ENCODE measurements around the gene TANGO6.

The TANGO6 gene

DNA sequence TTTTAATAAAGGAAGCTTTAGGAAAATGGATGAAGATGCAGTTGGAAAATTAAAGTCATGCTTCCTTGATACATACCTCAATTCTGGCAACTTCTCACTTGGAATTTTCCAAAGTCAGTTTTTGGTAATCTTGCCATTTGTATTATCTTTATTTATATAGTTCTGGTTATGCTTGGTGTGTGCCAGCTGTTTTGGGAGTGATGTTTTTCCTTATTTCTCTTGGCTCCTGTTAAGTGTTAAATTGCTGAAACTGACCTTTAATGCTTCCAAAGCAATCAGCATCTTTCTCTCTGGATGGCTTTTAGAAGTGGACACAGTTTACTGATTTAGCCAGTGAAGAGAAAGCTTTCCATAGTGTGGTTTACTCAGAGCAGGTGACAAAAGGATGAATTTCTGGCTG is 192.0 kb downstream of the TANGO6 start:
- peaks cover 15% of the 10 kb centered on the region for H3K36me3 ChIP-seq (ENCODE audit: insufficient read depth, low read length)
- no peaks in the 10 kb centered on the region for H3K4me1 ChIP-seq (ENCODE audit: insufficient read depth, low read length)
- H4K20me1 ChIP-seq (ENCODE audit: insufficient read depth, low read length) = no peaks in the 10 kb centered on the region
- no peak overlapping the region for H2AFZ ChIP-seq (ENCODE audit: low read depth, low read length)
- H3K79me2 ChIP-seq (ENCODE audit: insufficient read depth, low read length) = no peaks in the 10 kb centered on the region
- DNase-seq = no peak
- H3K9me3 ChIP-seq (ENCODE audit: insufficient read depth, low read length, severe bottlenecking) = no peaks in the 10 kb centered on the region
- H3K4me2 ChIP-seq (ENCODE audit: insufficient read depth, low read length) = no peak overlapping the region
- no peak overlapping the region for H3K27ac ChIP-seq (ENCODE audit: low read length)
- no peak overlapping the region for H3K4me3 ChIP-seq (ENCODE audit: low read depth in 1 of 2, low read length in 2 of 2)
- H3K9ac ChIP-seq (ENCODE audit: low read depth, low read length) = no peak overlapping the region
- no peak for TF ChIP-seq EZH2 (IDR thresholded peaks at IDR 0.05; ENCODE audit: borderline replicate concordance, low read depth, low read length, severe bottlenecking)
- TF ChIP-seq, protein P1, sequence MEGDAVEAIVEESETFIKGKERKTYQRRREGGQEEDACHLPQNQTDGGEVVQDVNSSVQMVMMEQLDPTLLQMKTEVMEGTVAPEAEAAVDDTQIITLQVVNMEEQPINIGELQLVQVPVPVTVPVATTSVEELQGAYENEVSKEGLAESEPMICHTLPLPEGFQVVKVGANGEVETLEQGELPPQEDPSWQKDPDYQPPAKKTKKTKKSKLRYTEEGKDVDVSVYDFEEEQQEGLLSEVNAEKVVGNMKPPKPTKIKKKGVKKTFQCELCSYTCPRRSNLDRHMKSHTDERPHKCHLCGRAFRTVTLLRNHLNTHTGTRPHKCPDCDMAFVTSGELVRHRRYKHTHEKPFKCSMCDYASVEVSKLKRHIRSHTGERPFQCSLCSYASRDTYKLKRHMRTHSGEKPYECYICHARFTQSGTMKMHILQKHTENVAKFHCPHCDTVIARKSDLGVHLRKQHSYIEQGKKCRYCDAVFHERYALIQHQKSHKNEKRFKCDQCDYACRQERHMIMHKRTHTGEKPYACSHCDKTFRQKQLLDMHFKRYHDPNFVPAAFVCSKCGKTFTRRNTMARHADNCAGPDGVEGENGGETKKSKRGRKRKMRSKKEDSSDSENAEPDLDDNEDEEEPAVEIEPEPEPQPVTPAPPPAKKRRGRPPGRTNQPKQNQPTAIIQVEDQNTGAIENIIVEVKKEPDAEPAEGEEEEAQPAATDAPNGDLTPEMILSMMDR (IDR thresholded peaks at IDR 0.05; ENCODE audit: borderline replicate concordance, extremely low read depth, low read length, poor library complexity, severe bottlenecking) = no peak
- no peak for ATAC-seq (ENCODE audit: insufficient read depth, low read depth)
- no peaks in the 10 kb centered on the region for H3K27me3 ChIP-seq (ENCODE audit: insufficient read depth, low read length, poor library complexity)

DNA sequence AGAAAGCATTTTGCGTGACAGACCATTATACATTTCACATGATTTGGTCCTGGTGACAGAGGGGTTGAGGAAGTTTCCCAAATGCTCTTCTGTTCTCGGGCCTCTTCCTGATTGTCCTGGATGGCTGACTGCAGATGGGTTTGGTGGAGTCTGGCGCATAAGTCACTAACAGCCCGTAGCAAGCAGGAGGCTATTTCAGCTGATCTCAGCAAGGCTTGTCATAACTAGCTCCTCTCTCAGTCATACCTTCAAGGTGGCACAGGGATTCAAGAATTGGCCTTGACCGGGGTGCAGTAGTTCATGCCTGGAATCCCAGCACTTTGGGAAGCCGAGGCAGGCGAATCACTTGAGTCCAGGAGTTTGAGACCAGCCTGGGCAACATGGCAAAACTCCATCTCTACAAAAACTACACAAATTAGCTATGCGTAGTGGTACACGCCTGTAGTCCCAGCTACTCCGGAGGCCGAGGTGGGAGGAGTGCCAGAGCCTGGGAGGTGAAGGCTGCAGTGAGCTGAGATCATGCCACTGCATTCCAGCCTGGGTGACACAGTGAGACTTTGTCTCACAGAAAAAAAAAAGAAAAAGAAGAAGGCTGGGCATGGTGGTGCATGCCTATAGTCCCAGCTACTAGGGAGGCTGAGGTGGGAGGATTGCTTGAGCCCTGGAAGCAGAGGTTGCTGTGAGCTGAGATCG is 193.2 kb downstream of the TANGO6 start:
- Histone ChIP-seq H3K4me3 (ENCODE audit: low read depth in 1 of 2, low read length in 2 of 2) (no peak overlapping the region), H3K9ac (ENCODE audit: low read depth, low read length) (no peak overlapping the region), H3K9me3 (ENCODE audit: insufficient read depth, low read length, severe bottlenecking) (peaks cover 3% of the 10 kb centered on the region), H3K27ac (ENCODE audit: low read length) (no peak overlapping the region), H3K4me2 (ENCODE audit: insufficient read depth, low read length) (no peak overlapping the region), H3K79me2 (ENCODE audit: insufficient read depth, low read length) (no peaks in the 10 kb centered on the region), H2AFZ (ENCODE audit: low read depth, low read length) (no peak overlapping the region), H3K36me3 (ENCODE audit: insufficient read depth, low read length) (peaks cover 22% of the 10 kb centered on the region), H3K4me1 (ENCODE audit: insufficient read depth, low read length) (no peaks in the 10 kb centered on the region), H3K27me3 (ENCODE audit: insufficient read depth, low read length, poor library complexity) (no peaks in the 10 kb centered on the region), H4K20me1 (ENCODE audit: insufficient read depth, low read length) (no peaks in the 10 kb centered on the region)
- ATAC-seq (ENCODE audit: insufficient read depth, low read depth) (no peak), DNase-seq (no peak)
- TF ChIP-seq EZH2 (IDR thresholded peaks at IDR 0.05; ENCODE audit: borderline replicate concordance, low read depth, low read length, severe bottlenecking) = no peak
- TF ChIP-seq, protein P1 (IDR thresholded peaks at IDR 0.05; ENCODE audit: borderline replicate concordance, extremely low read depth, low read length, poor library complexity, severe bottlenecking) = no peak

DNA sequence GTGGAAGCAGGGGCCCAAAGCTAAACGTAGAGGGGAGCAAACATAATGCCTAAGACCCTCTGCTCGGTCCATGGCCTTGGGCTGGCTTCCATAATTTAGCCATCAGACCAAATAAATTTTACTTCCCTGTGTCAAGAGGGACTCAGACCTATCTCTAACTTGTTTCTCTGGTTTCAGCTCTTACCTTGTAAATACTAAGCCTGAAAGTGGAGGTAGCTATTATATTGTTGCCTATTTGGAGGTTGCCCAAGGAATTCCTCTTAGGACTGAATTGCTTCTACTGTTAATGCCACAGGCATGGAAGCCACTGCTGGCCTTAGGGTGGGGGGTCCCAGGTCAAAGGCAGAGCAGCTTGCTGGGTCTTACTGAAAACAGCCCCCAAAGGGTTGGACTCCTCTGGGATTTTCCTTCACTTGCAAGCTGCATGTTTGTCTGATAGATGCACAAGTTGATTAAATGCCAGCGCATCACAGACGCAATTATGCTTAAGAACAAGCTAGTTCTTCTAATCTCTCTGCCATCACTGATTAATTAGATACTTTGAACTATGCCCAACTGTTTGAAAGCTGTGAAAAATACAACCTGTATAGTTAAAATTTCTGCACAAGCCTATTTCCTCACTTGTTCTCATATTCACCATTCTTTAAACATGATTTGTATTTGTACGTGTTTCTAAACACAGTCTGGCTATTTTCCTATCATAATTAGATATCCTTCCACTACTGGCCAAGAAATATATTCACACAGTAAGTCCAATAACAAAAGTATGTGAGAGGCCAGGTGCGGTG is 194.2 kb downstream of the TANGO6 start:
- H2AFZ ChIP-seq (ENCODE audit: low read depth, low read length) = no peak overlapping the region
- no peak overlapping the region for H3K27ac ChIP-seq (ENCODE audit: low read length)
- no peaks in the 10 kb centered on the region for H3K4me1 ChIP-seq (ENCODE audit: insufficient read depth, low read length)
- H3K4me3 ChIP-seq (ENCODE audit: low read depth in 1 of 2, low read length in 2 of 2) = no peak overlapping the region
- no peak overlapping the region for H3K9ac ChIP-seq (ENCODE audit: low read depth, low read length)
- ATAC-seq (ENCODE audit: insufficient read depth, low read depth) (no peak), DNase-seq (no peak)
- peaks cover 8% of the 10 kb centered on the region for H3K9me3 ChIP-seq (ENCODE audit: insufficient read depth, low read length, severe bottlenecking)
- no peak for TF ChIP-seq EZH2 (IDR thresholded peaks at IDR 0.05; ENCODE audit: borderline replicate concordance, low read depth, low read length, severe bottlenecking)
- no peak overlapping the region for H3K4me2 ChIP-seq (ENCODE audit: insufficient read depth, low read length)
- no peaks in the 10 kb centered on the region for H4K20me1 ChIP-seq (ENCODE audit: insufficient read depth, low read length)
- H3K36me3 ChIP-seq (ENCODE audit: insufficient read depth, low read length) = peaks cover 25% of the 10 kb centered on the region
- no peaks in the 10 kb centered on the region for H3K79me2 ChIP-seq (ENCODE audit: insufficient read depth, low read length)
- H3K27me3 ChIP-seq (ENCODE audit: insufficient read depth, low read length, poor library complexity) = no peaks in the 10 kb centered on the region

DNA sequence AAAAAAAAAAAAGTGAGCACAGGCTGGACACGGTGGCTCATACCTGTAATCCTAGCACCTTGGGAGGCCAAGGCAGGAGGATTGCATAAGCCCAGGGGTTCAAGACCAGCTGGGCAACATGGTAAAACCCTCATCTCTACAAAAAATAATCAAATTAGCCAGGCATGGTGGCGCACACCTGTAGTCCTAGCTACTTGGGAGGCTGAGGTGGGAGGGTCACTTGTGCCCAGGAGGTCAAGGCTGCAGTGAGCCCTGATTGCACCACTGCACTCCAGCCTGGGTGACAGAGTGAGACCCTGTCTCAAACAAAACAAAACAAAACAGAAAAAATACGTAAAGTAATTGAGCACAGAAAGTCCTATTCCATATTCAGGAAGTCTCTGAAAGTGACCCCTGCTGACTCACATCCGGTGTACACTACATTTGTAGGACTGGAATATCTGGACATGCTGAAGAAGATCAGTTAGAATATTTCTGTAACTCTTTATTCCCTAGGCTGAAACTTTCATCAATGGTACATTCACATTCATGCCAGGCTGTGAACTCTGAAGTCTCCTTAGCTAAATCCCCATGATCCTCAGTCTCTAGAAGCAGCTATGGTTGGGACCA is 196.1 kb downstream of the TANGO6 start:
- Histone ChIP-seq H4K20me1 (ENCODE audit: insufficient read depth, low read length) (no peaks in the 10 kb centered on the region), H3K9me3 (ENCODE audit: insufficient read depth, low read length, severe bottlenecking) (peaks cover 8% of the 10 kb centered on the region), H3K27me3 (ENCODE audit: insufficient read depth, low read length, poor library complexity) (no peaks in the 10 kb centered on the region), H3K36me3 (ENCODE audit: insufficient read depth, low read length) (peaks cover 23% of the 10 kb centered on the region), H3K27ac (ENCODE audit: low read length) (no peak overlapping the region), H3K4me3 (ENCODE audit: low read depth in 1 of 2, low read length in 2 of 2) (no peak overlapping the region), H3K4me2 (ENCODE audit: insufficient read depth, low read length) (no peak overlapping the region), H3K4me1 (ENCODE audit: insufficient read depth, low read length) (no peaks in the 10 kb centered on the region), H3K79me2 (ENCODE audit: insufficient read depth, low read length) (no peaks in the 10 kb centered on the region), H3K9ac (ENCODE audit: low read depth, low read length) (no peak overlapping the region), H2AFZ (ENCODE audit: low read depth, low read length) (no peak overlapping the region)
- DNase-seq = no peak
- ATAC-seq (ENCODE audit: insufficient read depth, low read depth) = no peak
- no peak for TF ChIP-seq EZH2 (IDR thresholded peaks at IDR 0.05; ENCODE audit: borderline replicate concordance, low read depth, low read length, severe bottlenecking)
- TF ChIP-seq, protein P1 (IDR thresholded peaks at IDR 0.05; ENCODE audit: borderline replicate concordance, extremely low read depth, low read length, poor library complexity, severe bottlenecking) = no peak

Measured in DND-41 (cell line).